NCI-H2081 treated with DMSO at 0.1 percent for 48 hours (cell line): ENCODE results near the gene WIPF2.
"Not testable (repeated sequence)": the region's sequence is repeated elsewhere in the genome, so short reads cannot be mapped to it uniquely, and the experiment has no call there.

Experiments used
- DNase-seq: peaks from one replicate; lab custom pipeline; 2025; lab: John Stamatoyannopoulos, UW

WIPF2 gene

DNA sequence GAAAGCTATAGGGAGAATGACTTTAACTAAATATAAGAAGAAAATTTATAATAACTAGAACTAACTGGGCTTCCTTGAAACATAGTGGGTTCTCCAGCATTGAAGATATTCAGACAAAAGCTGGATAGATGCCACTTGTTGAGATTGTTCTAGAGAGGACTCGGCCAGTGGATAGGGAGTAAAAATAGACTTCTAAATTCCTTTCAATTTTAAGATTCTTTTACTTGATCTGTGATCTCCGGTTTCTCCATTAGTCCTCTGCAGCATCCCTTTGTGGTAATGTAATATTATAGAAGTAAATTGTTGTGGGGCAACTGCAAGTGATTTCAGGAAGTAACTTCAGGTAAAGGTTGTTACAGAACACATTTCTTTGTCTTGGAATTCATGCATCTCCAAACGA lies 79.6 kb downstream of the WIPF2 start:
- no peak for DNase-seq

DNA sequence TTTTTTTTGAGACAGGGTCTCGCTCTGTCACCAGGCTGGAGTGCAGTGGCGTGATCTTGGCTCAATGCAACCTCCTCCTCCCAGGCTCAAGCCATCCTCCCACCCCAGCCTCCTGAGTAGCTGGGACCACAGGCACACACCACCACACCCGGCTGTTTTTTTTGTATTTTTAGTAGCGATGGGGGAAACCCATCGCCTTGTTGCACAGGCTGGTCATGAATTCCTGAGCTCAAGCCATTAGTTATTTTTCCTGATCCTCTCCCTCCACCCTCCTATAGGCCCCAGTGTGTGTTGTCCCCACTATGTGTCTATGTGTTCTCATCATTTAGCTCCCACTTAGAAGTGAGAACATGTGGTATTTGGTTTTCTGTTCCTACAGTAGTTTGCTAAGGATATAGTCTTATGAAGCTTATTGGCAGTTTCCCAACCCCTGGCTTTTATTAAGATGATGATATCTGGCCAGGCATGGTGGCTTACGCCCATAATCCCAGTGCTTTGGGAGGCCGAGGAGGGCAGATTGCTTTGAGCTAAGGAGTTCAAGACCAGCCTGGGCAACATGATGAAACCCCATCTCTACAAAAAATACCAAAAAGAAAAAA lies 80.2 kb downstream of the WIPF2 start:
- DNase-seq, result not testable (repeated sequence)

DNA sequence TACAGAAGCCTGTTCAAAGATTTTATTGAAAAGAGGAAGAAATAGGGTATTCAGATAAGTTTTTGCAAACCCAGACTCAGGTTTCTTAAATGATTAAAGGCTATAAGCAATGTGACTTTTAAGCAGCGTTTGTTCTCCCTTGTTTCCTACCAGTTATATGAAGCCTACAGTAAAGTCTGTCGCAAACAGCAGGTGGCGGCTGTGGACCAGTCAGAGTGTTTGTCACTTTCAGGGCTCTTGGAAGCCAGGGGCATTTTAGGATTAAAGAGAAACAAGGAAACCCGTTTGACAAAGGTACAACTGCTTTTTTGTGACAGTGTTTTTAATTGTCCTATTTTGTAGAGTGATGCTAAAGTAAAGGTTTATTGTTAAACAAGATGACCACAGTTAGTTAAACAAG lies 82.2 kb downstream of the WIPF2 start:
- no peak for DNase-seq

DNA sequence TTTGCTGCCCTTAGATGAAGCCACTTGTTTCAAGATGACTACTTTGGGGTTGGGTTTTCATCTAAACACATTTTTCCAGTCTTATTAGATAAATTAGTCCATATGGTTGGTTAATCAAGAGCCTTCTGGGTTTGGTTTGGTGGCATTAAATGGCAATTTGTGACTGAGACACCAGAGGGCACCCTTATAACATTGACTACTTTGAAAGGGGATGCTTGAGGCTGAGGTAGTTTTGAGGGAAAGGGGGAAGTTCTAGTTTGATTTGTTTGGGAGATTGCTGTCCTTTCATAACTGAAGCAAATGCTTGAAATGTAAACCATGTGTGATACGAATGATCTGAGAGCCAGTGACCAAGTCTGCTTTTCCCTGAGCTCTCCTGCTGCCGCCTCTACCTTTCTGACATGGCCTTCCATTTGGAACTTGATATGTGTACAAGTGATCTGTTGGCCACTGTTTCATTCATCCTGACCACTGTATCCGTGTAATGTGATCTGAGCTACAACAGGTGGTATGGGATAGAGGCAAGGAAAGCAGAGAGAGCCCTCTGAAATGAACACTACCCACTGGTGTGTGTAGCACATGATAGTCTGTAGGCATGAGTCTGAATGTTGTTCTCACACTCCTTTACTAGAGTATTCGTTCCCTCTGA lies 84.0 kb downstream of the WIPF2 start:
- DNase-seq, result no peak

DNA sequence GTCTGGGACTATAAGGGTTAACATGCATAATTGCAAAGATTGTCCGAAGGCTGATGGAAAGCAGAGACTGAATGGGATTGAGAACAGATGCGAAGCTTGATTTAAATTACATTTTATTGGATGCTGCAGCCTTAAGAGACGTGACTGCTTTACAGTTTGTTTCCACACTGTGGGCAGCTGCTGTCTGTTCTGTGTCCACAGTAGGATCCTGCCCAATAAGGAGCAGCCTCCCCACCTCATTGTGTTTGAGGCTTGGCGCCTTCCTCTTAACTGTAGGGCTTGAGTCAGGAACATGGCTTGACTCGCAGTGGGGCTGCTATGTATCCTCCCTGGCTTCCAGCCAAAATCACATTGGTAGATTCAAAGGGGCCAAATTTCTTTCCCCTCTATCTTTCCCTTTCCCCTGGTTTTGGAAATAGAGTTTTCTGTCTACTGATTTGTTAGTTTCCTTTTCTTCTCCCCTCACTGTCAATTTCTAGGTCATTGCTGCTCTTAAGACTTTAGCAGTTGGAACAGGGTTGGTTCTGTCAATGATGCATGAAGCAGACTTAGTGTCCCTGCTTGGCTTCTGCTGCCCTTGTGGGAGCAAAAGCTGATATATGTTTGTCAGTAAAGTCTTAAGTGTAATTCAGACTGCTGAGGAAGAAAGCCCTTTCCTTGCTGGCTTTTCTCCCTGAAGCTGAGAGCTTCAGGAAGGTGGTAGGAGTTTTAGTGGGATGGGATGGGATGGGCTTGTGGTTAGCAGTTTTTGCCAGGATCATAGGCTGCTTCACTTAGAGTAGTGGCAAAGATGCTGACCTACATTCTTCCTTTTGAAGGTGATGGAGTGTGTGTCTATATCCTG lies 84.8 kb downstream of the WIPF2 start:
- DNase-seq, result no peak

DNA sequence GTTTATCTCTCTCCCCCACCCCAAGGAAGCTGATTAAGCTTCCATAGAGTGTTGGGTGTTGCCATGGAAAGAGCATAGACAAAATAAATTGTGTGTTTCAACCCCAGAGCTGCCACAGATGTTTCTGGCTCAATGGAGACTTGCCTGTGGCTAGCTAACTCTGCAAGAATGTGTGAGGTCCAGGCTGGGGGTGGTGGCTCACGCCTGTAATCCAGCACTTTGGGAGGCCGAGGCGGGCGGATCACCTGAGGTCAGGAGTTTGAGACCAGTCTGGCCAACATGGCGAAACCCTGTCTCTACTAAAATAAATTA lies 85.4 kb downstream of the WIPF2 start:
- not testable (repeated sequence) for DNase-seq

DNA sequence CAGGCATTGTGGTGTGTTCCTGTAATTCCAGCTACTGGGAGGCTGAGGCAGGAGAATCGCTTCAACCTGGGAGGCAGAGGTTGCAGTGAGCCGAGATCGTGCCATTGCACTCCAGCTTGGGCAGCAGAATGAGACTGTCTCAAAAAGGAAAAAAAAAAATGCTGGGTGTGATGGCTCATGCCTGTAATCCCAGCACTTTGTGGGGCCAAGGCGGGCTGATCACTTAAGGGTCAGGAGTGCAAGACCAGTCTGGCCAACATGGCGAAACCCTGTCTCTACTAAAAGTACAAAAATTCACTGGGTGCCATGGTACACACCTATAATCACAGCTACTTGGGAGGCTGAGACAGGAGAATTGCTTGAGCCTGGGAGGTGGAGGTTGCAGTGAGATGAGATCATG lies 85.8 kb downstream of the WIPF2 start:
- DNase-seq, result not testable (repeated sequence)

DNA sequence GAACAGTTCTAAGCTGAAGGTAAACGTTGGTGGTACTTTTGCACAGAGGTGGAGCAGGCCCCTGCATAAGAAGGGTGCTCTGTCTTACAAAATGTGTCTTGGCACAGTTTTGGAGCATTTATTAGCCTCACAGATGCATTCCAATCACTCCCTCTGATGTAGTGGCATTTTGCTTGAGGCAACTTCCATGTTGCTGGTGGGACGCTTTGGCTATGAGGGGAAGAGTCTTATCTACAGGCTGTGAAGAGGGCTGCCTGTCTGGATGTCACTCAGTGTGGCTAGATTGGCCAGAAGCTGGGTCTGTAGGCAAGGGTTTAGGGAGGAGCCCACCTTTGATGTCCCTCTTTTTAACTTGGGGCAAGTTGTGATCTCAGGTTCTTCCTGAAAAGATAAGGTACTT lies 87.3 kb downstream of the WIPF2 start:
- no peak for DNase-seq

DNA sequence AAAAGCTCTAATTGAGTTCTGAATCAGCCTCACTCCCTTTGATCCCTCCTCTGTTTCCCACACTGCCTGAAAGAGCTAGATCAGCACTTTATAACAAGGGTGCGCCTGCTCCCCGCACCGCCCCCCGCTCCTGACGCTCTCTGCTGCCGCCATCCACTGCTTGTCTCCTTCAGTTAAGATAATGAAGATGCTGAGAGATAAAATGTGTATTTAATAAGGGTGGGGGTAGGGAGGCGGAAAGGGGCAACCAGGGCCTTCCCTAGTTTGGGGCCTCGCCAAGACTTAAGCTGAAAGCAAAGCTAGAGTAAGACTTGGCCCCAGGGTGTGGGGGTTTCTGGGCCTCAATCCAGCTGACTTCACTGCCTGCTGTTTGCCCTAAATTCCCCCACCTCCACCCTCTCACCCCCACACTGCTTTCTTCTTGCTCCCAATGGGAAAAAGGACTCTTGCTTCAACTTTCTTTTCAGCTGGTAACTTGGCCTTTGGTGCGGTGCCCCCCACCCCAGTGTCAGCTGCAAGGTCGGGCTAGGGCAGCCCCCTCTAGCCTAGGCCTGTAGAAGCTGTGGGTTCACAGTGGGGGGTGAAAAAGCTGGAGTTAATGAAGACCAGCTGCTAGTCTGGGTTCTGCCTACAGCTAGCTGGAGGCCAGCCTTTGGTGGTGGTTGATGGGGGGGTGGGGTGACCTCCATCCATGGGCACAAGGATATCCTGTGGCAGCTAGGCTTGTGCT lies 88.1 kb downstream of the WIPF2 start:
- peak; percentile 57 for DNase-seq

DNA sequence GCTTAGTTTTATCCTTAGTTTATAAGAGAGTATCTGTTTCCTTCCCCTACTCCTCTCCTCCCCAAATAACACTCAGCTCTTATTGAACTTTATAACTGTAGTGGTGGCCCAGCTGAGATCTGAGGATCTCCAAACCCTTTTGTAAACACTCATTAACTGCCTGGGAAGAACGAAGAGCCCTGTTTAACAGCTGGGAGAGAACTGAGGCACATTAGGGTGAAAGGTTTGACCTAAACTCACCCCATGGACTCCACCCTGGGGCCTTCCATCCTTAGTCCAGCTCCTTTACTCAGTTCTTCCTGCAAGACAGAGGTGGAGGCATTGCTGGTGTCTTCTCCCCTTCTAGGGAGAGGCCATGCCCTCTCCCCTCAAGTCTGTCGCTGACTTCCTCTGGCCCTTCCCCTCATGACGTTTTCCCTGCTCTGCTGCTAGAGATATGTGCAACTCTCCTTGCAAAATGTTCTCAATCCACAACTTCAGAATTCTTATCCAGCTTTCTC lies 88.7 kb downstream of the WIPF2 start:
- no peak for DNase-seq

DNA sequence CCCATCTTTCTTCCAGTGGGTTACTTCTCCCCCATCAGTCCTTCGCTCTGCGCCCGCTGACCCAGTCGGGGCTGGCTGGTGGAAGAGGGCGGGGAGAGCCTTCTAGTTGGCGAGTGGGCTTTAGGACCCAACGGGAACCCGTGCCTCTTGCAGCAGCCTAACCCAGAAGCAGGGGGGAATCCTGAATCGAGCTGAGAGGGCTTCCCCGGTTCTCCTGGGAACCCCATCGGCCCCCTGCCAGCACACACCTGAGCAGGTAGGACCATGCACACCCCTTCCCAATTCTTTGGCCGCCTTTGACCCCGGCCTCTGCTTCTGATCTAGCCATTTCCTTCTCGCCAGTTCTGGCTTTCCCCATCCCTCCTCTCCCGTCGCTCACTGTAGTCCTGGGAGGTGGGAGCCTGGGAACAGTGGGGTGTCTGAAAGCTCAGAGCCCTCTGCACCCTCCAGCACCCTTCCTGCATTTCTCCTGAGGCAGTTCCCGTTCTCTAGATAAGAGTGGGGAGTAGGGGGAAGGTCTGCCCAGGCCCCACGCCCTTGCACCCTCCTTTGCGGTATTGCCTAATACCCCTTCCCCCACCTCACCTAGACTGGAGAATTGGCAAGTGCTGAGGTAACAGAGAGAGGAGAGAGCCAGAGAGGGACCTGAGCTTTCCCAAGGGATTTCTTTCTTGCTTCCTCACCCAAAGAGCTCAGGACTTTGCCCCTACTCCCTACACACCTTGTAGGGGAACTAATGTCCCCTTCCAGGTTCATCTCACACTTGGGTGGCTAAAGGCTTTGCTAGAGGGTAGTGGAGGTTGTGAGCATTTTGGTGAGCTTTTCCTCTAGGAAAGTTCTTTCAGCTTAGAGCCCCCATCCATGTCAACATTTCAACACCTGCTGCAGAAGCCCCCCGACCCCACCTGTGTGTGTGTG lies 90.2 kb downstream of the WIPF2 start, which contains the start of gene RARA:
TSS of gene RARA (plus strand) at position 150 of the 918 bp plus-strand sequence. CDS start 22,039 bp downstream, outside the sequence.
- no peak for DNase-seq

DNA sequence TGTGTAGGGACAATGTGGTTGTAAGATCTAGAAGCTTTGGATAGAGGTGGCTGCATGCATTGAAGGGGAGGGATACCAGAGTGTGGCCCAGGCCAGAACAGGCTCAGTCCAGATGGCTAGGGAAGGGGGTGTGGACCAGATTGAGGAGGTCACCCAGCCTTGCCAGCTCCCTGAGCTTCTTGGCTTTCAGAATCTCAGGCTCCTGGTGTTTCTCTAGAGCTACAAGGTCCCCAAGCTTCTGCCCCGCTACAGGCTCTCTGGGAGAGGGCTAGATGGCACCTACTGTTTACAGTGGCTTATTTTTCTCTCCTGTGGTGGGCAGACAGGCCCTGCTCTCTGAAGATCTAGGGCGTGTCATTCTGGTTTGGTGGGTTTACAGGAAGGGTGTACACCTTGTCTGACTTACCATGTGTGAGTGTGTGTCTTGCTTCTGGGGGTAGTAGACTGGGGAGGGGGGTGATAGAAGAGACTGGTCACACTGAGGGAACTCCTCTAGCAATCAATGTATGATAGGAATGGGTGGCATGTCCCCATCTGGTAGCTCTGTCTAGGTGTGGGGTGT lies 90.9 kb downstream of the WIPF2 start:
- no peak for DNase-seq

DNA sequence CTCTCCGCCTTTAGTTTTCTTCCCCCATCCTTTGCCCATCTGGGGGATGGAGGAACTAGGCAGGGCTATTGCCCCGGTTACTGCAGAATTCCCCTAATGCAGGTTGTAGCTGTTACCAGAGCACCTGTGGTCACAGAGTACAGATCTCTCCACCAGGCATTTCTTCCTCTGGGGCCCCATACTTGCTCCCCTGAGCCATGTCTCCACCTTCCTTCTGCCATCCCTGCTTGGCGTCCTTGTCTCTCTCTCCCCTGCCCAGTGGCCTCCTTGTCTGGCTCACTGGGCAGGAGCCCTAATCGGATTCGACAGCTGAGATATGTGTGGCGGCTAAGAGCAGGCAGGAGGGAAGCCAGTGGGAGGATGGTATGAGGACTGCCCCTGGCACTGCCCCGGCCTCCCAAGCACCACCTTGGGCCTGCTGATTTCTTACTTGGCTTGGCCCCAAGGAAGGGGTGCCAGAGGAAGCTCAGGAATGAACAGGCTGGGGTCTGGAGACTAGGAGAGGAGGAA lies 91.8 kb downstream of the WIPF2 start:
- no peak for DNase-seq

DNA sequence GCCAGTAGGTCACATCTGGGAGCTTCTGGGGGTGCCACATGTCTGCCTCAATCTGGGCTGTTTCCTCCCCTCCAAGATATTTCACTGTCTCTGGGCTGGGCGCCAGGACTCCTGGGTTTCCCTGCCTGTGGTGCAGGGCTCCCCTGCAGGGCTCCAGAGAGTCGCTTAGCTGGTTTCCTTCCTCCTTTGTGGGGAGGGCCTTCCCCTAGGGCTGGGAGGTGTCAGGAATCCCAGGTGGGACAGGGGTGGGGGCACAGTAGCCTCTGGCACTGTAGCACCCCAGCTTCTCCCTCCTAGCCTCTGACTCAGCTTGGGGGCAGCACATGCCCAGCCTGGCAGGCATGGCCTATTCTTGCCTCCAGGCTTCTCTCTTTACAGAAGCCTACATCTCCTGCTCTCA lies 92.5 kb downstream of the WIPF2 start:
- DNase-seq, result peak; percentile 44

DNA sequence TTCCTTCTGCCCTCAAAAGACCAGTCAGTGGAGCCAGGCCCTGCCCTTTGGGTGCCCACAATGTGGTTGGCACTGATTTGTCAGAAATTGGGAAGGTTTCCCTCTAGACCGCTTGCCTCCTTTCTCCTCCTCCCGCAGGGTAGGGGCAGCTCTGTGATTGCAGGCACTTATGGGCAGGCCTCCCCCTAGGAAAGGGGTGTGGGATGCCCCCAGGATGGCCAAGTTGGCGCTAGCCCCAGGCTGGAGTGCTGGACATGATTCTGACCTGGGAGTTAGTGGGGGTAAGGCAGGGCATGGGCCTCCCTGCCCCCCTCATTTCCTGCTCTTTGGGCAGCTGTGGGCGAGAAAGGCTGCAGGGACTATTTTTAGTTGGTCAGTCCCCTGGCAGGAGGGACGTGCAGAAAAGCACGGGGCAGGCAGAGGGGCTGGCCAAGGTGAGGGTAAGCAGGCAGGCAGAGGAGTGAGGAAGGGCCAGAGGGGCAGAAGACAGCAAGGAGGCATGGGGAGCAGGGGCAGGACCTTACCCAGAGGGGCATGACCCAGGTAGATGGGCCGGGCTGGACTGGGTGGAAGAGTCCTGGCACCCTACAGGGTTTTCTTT lies 93.1 kb downstream of the WIPF2 start:
- no peak for DNase-seq

DNA sequence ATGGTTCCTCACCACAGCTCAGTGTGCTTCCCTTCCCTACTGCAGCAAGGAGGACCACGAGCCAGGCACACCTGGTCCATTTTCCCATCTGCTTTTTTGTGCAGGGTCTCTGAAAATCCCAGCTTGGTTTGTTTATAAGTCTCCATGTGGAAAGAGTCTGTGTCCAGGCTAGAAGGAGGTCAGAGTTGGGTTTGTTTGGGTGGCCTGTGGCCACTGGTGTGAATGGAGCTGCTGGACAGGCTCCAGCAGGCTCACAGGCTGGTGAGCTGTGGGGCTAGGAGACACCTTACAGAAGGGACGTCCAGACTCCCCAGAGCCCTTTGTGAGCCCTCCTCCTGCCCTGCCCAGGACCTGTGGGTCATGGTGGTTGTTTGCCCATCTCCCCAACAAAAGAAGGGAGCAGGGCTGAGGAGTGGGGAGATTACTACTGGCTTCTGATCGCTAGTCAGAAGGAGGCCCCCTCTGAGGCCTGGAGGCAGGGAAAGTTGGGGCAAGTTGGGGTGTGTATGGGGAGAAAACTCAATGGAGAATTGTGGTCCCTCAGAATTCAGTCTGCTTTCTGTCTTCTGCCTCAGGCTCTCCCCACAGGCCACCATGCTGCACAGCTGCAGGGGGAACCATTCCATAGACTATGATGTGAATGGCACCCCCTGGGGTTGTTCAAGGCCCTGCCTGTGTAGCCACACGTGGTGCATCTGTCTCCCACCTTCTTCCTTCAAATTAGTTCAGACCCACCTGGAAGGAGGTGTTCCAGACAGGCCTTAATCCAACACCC lies 94.0 kb downstream of the WIPF2 start:
- no peak for DNase-seq

DNA sequence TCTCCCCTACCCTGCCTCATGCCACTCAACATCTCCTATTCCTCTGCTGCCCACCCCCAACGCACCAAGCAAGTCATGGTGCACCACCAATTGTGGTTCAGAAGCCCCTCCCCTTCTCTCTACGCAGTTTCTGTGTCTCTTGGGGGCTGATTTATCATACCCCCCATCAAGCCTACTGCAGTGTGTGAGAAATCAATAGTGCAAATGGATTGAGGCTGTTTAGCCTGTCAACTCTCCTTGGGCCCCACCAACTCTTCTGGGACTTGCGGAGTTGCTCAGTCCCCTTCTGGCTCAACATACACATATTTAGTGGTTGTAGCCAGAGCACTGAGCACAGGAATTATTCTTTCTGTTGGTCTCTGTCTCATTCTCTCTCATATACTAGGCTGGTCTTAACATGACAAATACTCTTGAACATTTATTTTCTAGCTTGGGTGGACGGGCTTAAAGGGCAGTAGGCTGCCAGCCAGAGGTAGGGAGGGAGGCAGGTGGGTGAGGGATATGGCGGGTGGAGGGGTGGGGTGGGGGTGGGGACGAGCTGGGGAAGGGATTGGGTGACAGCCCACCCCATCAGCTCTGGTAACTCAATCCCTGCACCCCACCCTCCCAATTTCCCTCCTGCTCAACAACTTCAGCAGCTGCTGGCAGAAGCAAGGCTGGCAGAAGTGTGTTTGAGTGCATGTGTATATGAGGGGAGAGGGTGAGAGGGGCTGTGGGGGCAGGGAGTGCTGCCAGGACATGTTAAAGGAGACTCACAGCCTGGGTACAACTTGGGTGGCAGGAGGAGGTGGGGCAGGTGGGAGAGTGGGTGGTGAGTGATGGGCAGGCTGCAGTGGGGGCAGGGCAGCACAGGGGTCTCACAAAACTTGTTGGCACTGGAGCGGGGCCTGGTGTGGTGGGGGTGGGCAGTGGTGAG lies 94.8 kb downstream of the WIPF2 start:
- no peak for DNase-seq

DNA sequence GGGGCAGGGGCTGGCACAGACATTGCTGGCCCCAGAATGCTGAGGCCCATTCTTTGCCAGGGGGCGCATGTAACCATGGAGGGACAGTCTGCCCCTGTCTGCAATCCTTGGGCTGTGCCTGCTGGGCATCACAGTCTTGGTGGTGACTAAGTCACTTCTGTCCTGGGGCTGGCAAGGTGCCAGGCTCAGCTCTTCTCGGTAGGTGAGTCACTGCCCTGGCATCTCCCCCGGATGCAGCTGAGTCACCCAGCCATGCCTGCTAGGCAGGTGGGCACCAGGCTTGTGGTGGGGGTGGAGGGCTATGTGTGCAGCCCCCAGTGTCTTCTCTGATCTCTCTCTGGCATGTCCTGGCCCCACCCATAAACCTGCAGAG lies 95.5 kb downstream of the WIPF2 start:
- DNase-seq, result no peak

DNA sequence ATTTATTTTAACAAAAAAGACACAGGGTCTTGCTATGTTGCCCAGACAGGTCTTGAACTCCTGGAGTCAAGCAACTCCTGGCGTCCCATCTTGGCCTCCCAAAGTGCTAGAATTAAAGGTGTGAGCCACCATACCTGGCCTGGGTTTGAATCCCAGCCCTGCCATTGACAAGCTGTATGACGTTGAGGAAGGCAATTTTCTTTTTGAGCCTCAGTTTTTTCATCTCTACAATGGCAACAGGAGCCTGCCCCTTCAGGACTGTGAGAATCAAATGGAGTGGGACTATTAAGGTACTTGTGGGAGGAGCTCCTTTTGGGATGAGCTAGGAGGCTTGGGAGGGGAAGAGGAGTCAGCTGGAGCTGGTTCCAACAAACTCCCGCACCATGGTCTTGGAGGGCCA lies 96.1 kb downstream of the WIPF2 start:
- DNase-seq, result no peak
